Endothelial cell of umbilical vein (primary cell): Measurements from ENCODE around the gene WSB1. TPM values are rescaled to one million over a fixed set of nuclear protein-coding genes. Genes with fewer than 3 reads are reported as not detected.

Source experiments
- BruUV-seq: library from RNA; stranded (reverse); fragments of 400-500 nt; replicated peaks from 2 replicates; lab custom pipeline; 2021; lab: Mats Ljungman, UMichigan
- CTCF ChIA-PET: fragments of 300-600, 350-600 bp; sonication (Branson Sonifier 250); formaldehyde crosslinking; loops from one replicate; lab custom pipeline; 2021; ENCODE audit warnings: antibody characterized with exemption, inconsistent platforms; lab: Charles Lee
- POLR2A ChIA-PET: fragments of 300-600, 350-600 bp; sonication (Branson Sonifier 250); formaldehyde crosslinking; loops from one replicate; lab custom pipeline; 2021; ENCODE audit warnings: antibody characterized with exemption, inconsistent platforms; lab: Charles Lee
- DNase-seq: peaks from one replicate; pipeline ENCODE4 v3.0.0-alpha.2; 2011; ENCODE audit warnings: low read depth, low spot score
- FAIRE-seq: peaks from 2 replicates; lab custom pipeline; 2011; peaks lifted over from hg19 to GRCh38; lab: Jason Lieb, UNC
- H2AFZ ChIP-seq: 2 replicates; pipeline ENCODE4 v1.6.0; 2012; ENCODE audit warnings: low read depth, low read length, control low read depth, inconsistent platforms
- H3K27ac ChIP-seq: 2 replicates; pipeline ENCODE4 v1.5.1; 2011; ENCODE audit warnings: low read depth, mild to moderate bottlenecking, control low read depth, low read length, moderate library complexity; ENCODE audit not compliant: insufficient read depth
- H3K27me3 ChIP-seq, 2 experiments: 2 replicates each; pipeline versions ENCODE4 v1.6.0 to v1.6.1; 2011; ENCODE audit warnings: low read length in 2 of 2, mixed read lengths in 1 of 2; ENCODE audit not compliant: control insufficient read depth in 2 of 2, insufficient read depth in 2 of 2
- H3K36me3 ChIP-seq, 2 experiments: 2 replicates in 1 of 2; 3 replicates in 1 of 2; pipeline ENCODE4 v1.5.1; 2011; ENCODE audit warnings: low read length in 2 of 2, mild to moderate bottlenecking in 1 of 2, moderate library complexity in 1 of 2; ENCODE audit not compliant: control insufficient read depth in 2 of 2, insufficient read depth in 2 of 2; ENCODE audit errors: extremely low read depth in 1 of 2
- H3K4me1 ChIP-seq: 3 replicates; pipeline ENCODE4 v1.5.1; 2011; ENCODE audit warnings: mild to moderate bottlenecking, low read length; ENCODE audit not compliant: control insufficient read depth, insufficient read depth; ENCODE audit errors: extremely low read depth
- H3K4me2 ChIP-seq: 2 replicates; pipeline ENCODE4 v1.6.1; 2011; ENCODE audit warnings: low read length, control low read depth, mixed read lengths; ENCODE audit not compliant: insufficient read depth
- H3K4me3 ChIP-seq, 3 experiments: fragments of 200-600 bp in 1 of 3; sonication (generic), shearing (Covaris generic) in 1 of 3; replicated peaks in 1 of 3; 2 replicates each; pipeline ENCODE4 v1.5.1; 2011 to 2016; ENCODE audit warnings: control low read depth in 3 of 3, low read length in 3 of 3, mild to moderate bottlenecking in 2 of 3, inconsistent platforms in 1 of 3, low read depth in 1 of 3, moderate library complexity in 1 of 3; ENCODE audit not compliant: insufficient read depth in 1 of 3
- H3K79me2 ChIP-seq: 2 replicates; pipeline ENCODE4 v1.6.0; 2012; ENCODE audit warnings: low read length, inconsistent platforms; ENCODE audit not compliant: control insufficient read depth, insufficient read depth
- H3K9ac ChIP-seq: replicated peaks from 2 replicates; pipeline ENCODE3; 2011; ENCODE audit warnings: low read length, control low read depth; ENCODE audit not compliant: insufficient read depth; ENCODE audit errors: extremely low read depth
- H3K9me1 ChIP-seq: replicated peaks from 3 replicates; pipeline ENCODE4 v1.6.0; 2011; ENCODE audit warnings: mild to moderate bottlenecking, low read length; ENCODE audit not compliant: control insufficient read depth, insufficient read depth; ENCODE audit errors: extremely low read depth
- H3K9me3 ChIP-seq: replicated peaks from 2 replicates; pipeline ENCODE4 v1.5.1; 2012; ENCODE audit warnings: low read length, inconsistent platforms; ENCODE audit not compliant: control insufficient read depth, insufficient read depth
- H4K20me1 ChIP-seq: replicated peaks from 2 replicates; pipeline ENCODE3; 2011; ENCODE audit warnings: mild to moderate bottlenecking, low read length; ENCODE audit not compliant: control insufficient read depth, insufficient read depth; ENCODE audit errors: extremely low read depth
- CTCF ChIP-seq, 2 donors: IDR thresholded peaks; 1 replicate in 1 of 2; 2 replicates in 1 of 2; pipeline ENCODE4 v1.5.1; 2011; ENCODE audit warnings: low read length in 2 of 2, mild to moderate bottlenecking in 2 of 2, moderate library complexity in 2 of 2, control low read depth in 1 of 2, inconsistent platforms in 1 of 2, low read depth in 1 of 2; ENCODE audit not compliant: insufficient read depth in 1 of 2; ENCODE audit errors: extremely low read depth in 1 of 2
- EZH2 ChIP-seq: IDR thresholded peaks from 2 replicates; pipeline ENCODE4 v1.6.1; 2012; ENCODE audit warnings: borderline replicate concordance, low read depth, mild to moderate bottlenecking, moderate library complexity, low read length, inconsistent platforms; ENCODE audit not compliant: severe bottlenecking
- FOS ChIP-seq: IDR thresholded peaks from 2 replicates; pipeline ENCODE4 v1.6.1; 2011; ENCODE audit warnings: mild to moderate bottlenecking, low read length, moderate library complexity, borderline replicate concordance; ENCODE audit not compliant: insufficient read depth
- GATA2 ChIP-seq: IDR thresholded peaks from 2 replicates; pipeline ENCODE4 v1.7.0; 2011; ENCODE audit warnings: low read depth, mild to moderate bottlenecking, moderate library complexity, mixed read lengths, low read length; ENCODE audit not compliant: insufficient read length, insufficient read depth
- JUN ChIP-seq: IDR thresholded peaks from 2 replicates; pipeline ENCODE4 v1.6.1; 2011; ENCODE audit warnings: borderline replicate concordance, low read depth; ENCODE audit not compliant: insufficient read length, insufficient read depth
- MAX ChIP-seq: IDR thresholded peaks from 2 replicates; pipeline ENCODE4 v1.6.1; 2011; ENCODE audit not compliant: insufficient read depth, insufficient read length
- MYC ChIP-seq: IDR thresholded peaks from one replicate; pipeline ENCODE4 v1.6.1; 2011; ENCODE audit warnings: mild to moderate bottlenecking, low read depth, low read length
- POLR2A ChIP-seq: IDR thresholded peaks from 2 replicates; pipeline ENCODE4 v1.6.1; 2012; ENCODE audit warnings: low read depth, mild to moderate bottlenecking, control low read depth, low read length
- POLR2AphosphoS5 ChIP-seq: IDR thresholded peaks from 2 replicates; pipeline ENCODE4 v1.6.1; 2012; ENCODE audit warnings: low read depth, mild to moderate bottlenecking, control low read depth, low read length, moderate library complexity; ENCODE audit not compliant: insufficient read depth
- dilution Hi-C: fragments of 300-500 bp; cut with MboI; formaldehyde crosslinking; loops from one replicate; pipeline ENCODE4 v1.15.0; 2019; ENCODE audit warnings: low sequenced_read_pairs; ENCODE audit not compliant: extremely low pct_ligation_motif_present
- intact Hi-C: fragments of 100-400 bp; cut with micrococcal nuclease; formaldehyde crosslinking; loops from one replicate; pipeline ENCODE4 v1.10.0; 2022
- polyA plus RNA-seq, 4 experiments: library from polyadenylated mRNA; depleted of rRNA in 3 of 4; stranded (reverse) in 3 of 4; unstranded in 1 of 4; fragments of >200 nt; gene quantifications; 2 replicates each; pipeline versions ENCODE4 v1.2.1 to v1.2.3, GENCODE V29; 2011 to 2012; ENCODE audit warnings: missing spikeins in 1 of 4
- total RNA-seq: library from RNA; stranded (reverse); gene quantifications from 2 replicates; pipeline ENCODE4 v1.2.3, GENCODE V29; 2021

WSB1 gene
- total and polyA plus RNA-seq, 2 donors (not counting 3 experiments of a cell fraction or from before 2014, with no cell fraction given), result 471 to 736 TPM

GRCh38 chr17:27348196-27348595, 54.3 kb downstream of the WSB1 start:
- Histone ChIP-seq H3K4me3 (no peak overlapping the region), H3K9ac (no peak overlapping the region), H3K9me3 (no peaks in the 10 kb centered on the region), H3K79me2 (no peaks in the 10 kb centered on the region), H3K27ac (peak overlapping the region; percentile 73), H3K4me2 (peak overlapping the region; percentile 86), H3K9me1 (no peaks in the 10 kb centered on the region), H3K27me3 (no peaks in the 10 kb centered on the region), H3K36me3 (no peaks in the 10 kb centered on the region), H3K4me1 (peaks cover 61% of the 10 kb centered on the region), H4K20me1 (no peaks in the 10 kb centered on the region), H2AFZ (no peak overlapping the region)
- CTCF ChIA-PET, result interaction anchor here (0.6 to 1.7 kb wide), 3 partner anchors 12 to 252 kb away, joined by 5 to 9 read pairs (median 8); no protein-coding TSS in a partner anchor
- DNase-seq (peak; percentile 61), FAIRE-seq (peak; percentile 76)
- POLR2A ChIA-PET, result no interaction called here
- dilution Hi-C loops (no loop called here), intact Hi-C loops (no loop called here)
- BruUV-seq, result no TSS peak
- TF ChIP-seq MAX (no peak), CTCF (IDR thresholded peaks at IDR 0.05; ENCODE audit: extremely low read depth in 1 of 2, insufficient read depth in 1 of 2, low read depth in 1 of 2, low read length in 2 of 2) (no peak), POLR2A (no peak), MYC (no peak), GATA2 (no peak), POLR2AphosphoS5 (no peak), EZH2 (no peak), FOS (no peak), JUN (no peak)
